ACHN (cell line): Measurements from ENCODE around the gene IL4I1.

Experiments
- DNase-seq: peaks from one replicate; pipeline ENCODE4 v3.0.0-alpha.2; 2015
- in situ Hi-C: cut with HindIII; loops from 2 replicates; pipeline ENCODE4 v1.10.0; 2017; ENCODE audit warnings: low sequenced_read_pairs, low pct_ligation_motif_present, low pct_unique_long_range_greater_than_20kb

IL4I1 gene

DNA sequence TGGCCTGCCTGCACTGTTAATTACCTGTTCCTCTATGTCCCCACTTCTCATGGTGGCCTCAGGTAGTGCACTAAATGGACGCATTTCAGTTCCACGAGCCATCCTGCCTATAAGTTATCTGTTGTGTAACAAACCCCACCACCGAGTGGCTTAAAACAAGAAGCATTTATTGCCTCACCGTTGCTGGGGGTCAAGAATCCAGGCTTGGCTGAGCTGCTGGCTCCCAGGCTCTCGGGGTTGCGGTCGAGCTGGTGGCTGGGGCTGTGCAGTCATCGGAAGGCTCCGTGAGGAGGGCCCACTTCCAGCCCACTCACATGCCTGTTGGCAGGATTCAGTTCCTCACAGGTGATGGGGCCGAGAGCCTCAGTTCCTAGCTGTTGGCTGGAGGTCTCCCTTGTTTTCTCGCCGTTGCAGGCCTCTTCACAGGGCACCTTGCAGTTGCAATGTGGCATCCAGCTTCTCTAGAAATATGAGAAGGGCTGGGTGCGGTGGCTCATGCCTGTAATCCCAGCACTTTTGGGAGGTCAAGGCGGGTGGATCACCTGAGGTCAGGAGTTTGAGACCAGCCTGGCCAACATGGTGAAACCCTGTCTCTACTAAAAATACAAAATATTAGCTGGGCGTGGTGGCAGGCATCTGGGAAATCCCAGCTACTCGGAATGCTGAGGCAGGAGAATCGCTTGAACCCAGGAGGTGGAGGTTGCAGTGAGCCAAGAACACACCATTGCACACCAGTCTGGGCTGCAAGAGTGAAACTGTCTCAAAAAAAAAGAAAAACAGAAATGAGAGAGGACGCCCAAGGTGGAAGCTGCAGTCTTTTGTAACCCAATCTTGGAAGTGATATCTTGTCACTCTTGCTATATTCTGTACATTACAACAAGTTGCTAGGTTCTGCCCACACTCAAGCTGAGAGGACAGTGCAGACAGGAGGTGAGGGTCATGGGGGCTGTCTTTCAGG lies 52.3 kb downstream of the IL4I1 start:
- DNase-seq, result no peak
- in situ Hi-C loops, result no loop called here

DNA sequence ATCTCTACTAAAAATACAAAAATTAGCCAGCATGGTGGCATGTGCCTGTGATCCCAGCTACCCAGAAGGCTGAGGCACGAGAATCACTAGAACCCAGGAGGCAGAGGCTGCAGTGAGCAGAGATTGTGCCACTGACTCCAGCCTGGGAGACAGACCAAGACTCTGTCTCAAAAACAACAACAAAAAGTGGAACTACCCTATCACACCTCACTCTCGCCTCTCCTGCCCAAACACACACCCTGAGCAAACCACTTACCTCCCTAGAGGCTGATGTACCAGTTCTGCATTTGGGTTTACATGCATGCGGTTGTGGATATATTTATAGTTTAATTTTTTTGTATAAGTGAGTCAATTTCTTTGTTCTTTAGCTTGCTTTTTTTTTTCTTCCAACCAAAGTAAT lies 53.4 kb downstream of the IL4I1 start:
- no peak for DNase-seq
- in situ Hi-C loops, result no loop called here

GRCh38 chr19:49840736-49841249 lies 55.9 kb downstream of the IL4I1 start:
- in situ Hi-C loops, result no loop called here
- DNase-seq, result no peak

DNA sequence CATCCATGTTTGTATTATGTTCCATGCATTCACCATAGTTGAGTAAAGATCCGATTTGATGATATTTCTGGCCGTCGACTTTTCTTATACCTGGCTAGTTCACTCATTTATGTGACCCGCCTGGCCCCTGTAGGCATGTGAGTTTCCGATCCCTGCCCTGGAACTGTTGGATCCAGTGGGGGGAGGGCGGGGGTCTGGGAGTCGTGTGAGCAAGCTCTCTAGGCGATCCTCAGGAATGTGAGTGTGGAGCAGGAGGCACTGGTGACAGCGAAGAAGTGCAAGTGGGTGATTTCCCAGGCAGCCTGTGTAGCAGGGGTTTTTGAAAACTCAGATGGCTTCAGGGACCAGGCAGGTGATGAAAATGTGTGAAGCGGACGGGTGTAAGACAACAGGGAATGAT lies 56.4 kb downstream of the IL4I1 start:
- DNase-seq, result no peak
- in situ Hi-C loops, result no loop called here

GRCh38 chr19:49839713-49840112 lies 57.0 kb downstream of the IL4I1 start:
- in situ Hi-C loops, result no loop called here
- no peak for DNase-seq
